Naive thymus-derived CD4-positive, alpha-beta T cell (primary cell): Measurements from ENCODE around the gene HAUS7. TPM values are rescaled to one million over a fixed set of nuclear protein-coding genes. Genes with fewer than 3 reads are reported as not detected.

Experiments used
- ATAC-seq: fragments of 150-1000 bp; cut with Tn5 transposase; 2 replicates; pipeline ENCODE4 v1.10.0; 2021; ENCODE audit warnings: mild to moderate bottlenecking, moderate library complexity
- CTCF ChIA-PET: fragments of 350-600 bp; sonication (Branson Sonifier 250); formaldehyde crosslinking; loops from one replicate; lab custom pipeline; 2021; ENCODE audit warnings: antibody characterized with exemption; lab: Charles Lee
- POLR2A ChIA-PET: fragments of 350-600 bp; sonication (Branson Sonifier 250); formaldehyde crosslinking; loops from one replicate; lab custom pipeline; 2021; ENCODE audit warnings: antibody characterized with exemption, inconsistent platforms; lab: Charles Lee
- DNase-seq, 9 donors: peaks; one replicate each; pipeline versions ENCODE4 v3.0.0 to v3.0.0-alpha.2; 2020 to 2022; ENCODE audit warnings: mixed read lengths in 1 of 9
- H3K27ac ChIP-seq: one replicate; pipeline ENCODE4 v1.7.0; 2013; ENCODE audit warnings: mild to moderate bottlenecking, low read depth, low read length, moderate library complexity
- H3K27me3 ChIP-seq, 2 donors: one replicate each; pipeline ENCODE4 v1.7.0; 2013; ENCODE audit warnings: low read length in 2 of 2, mild to moderate bottlenecking in 2 of 2, moderate library complexity in 2 of 2; ENCODE audit not compliant: control insufficient read depth in 2 of 2, insufficient read depth in 2 of 2
- H3K36me3 ChIP-seq, 3 experiments: 1 replicate in 2 of 3; 2 replicates in 1 of 3; pipeline ENCODE4 v1.7.0; 2013; ENCODE audit warnings: low read length in 3 of 3, mild to moderate bottlenecking in 3 of 3, moderate library complexity in 1 of 3; ENCODE audit not compliant: insufficient read depth in 3 of 3, control insufficient read depth in 2 of 3
- H3K4me1 ChIP-seq, 2 donors: one replicate each; pipeline ENCODE4 v1.7.0; 2013; ENCODE audit warnings: low read length in 2 of 2, mild to moderate bottlenecking in 2 of 2, moderate library complexity in 1 of 2; ENCODE audit not compliant: control insufficient read depth in 2 of 2, insufficient read depth in 2 of 2
- H3K4me3 ChIP-seq: 2 replicates; pipeline ENCODE4 v1.7.0; 2013; ENCODE audit warnings: mild to moderate bottlenecking, low read length
- H3K9me3 ChIP-seq, 3 experiments: 1 replicate in 2 of 3; 2 replicates in 1 of 3; pipeline ENCODE4 v1.7.0; 2013; ENCODE audit warnings: low read length in 3 of 3; ENCODE audit not compliant: control insufficient read depth in 2 of 3
- H3K27ac Mint-ChIP-seq, 9 donors: one replicate each; pipeline ENCODE4 v1.8.0; 2020 to 2022; ENCODE audit warnings: mixed read lengths in 9 of 9, mild to moderate bottlenecking in 8 of 9, moderate library complexity in 5 of 9, inconsistent platforms in 2 of 9
- H3K27me3 Mint-ChIP-seq, 5 donors: one replicate each; pipeline ENCODE4 v1.8.0; 2021 to 2022; ENCODE audit warnings: mixed read lengths in 5 of 5, mild to moderate bottlenecking in 1 of 5
- H3K36me3 Mint-ChIP-seq, 5 donors: one replicate each; pipeline ENCODE4 v1.8.0; 2020 to 2022; ENCODE audit warnings: mixed read lengths in 5 of 5, mild to moderate bottlenecking in 3 of 5, inconsistent platforms in 1 of 5
- H3K4me1 Mint-ChIP-seq, 7 donors: one replicate each; pipeline ENCODE4 v1.8.0; 2020 to 2022; ENCODE audit warnings: mixed read lengths in 7 of 7, mild to moderate bottlenecking in 3 of 7, inconsistent platforms in 1 of 7
- H3K4me3 Mint-ChIP-seq, 10 donors: one replicate each; pipeline ENCODE4 v1.8.0; 2020 to 2022; ENCODE audit warnings: mild to moderate bottlenecking in 10 of 10, mixed read lengths in 10 of 10, moderate library complexity in 6 of 10, inconsistent platforms in 2 of 10
- H3K9me3 Mint-ChIP-seq, 11 donors: one replicate each; pipeline ENCODE4 v1.8.0; 2020 to 2022; ENCODE audit warnings: mixed read lengths in 11 of 11, mild to moderate bottlenecking in 4 of 11, inconsistent platforms in 1 of 11, moderate library complexity in 1 of 11
- intact Hi-C, 2 donors: fragments of 100-400 bp; cut with micrococcal nuclease; formaldehyde crosslinking; loops; one replicate each; pipeline ENCODE4 v1.15.1; 2023
- polyA plus RNA-seq, 2 donors: library from polyadenylated mRNA; unstranded; fragments of 300-500 nt; fragmentation: Illumina TruSeq; gene quantifications; one replicate each; pipeline ENCODE4 v1.2.3, GENCODE V29; 2021
- total RNA-seq, 6 experiments: library from RNA in 5 of 6; stranded (reverse) in 5 of 6; gene quantifications; 1 replicate in 5 of 6; 2 replicates in 1 of 6; pipeline ENCODE4 v1.2.3 and lab custom pipeline; 2021 to 2026

HAUS7 gene
- total and polyA plus RNA-seq, 7 experiments from 2014 or later = 20.7 to 44.8 (median 28.4) TPM

GRCh38 chrX:153515435-153515834 is 45.1 kb upstream of the HAUS7 start:
- intact Hi-C loops = no loop called here
- no peak overlapping the region for H3K27ac Mint-ChIP-seq
- no peaks in the 10 kb centered on the region for H3K36me3 Mint-ChIP-seq
- ChIA-PET POLR2A (no interaction called here), CTCF (no interaction called here)
- peaks cover 0 to 11% (median 4%) of the 10 kb centered on the region in 7 donors for H3K4me1 Mint-ChIP-seq
- no peak overlapping the region for H3K4me3 ChIP-seq
- peaks cover 10 to 29% (median 12%) of the 10 kb centered on the region in 5 donors for H3K27me3 Mint-ChIP-seq
- no peaks in the 10 kb centered on the region for H3K27me3 ChIP-seq
- H3K4me3 Mint-ChIP-seq = peak overlapping the region in 1 of 10 donors; percentile 54
- H3K4me1 ChIP-seq = no peaks in the 10 kb centered on the region
- H3K27ac ChIP-seq = no peak overlapping the region
- H3K9me3 ChIP-seq = no peaks in the 10 kb centered on the region
- no peak for DNase-seq
- H3K36me3 ChIP-seq = no peaks in the 10 kb centered on the region
- ATAC-seq = no peak
- H3K9me3 Mint-ChIP-seq = peaks cover 0 to 2% (median 0%) of the 10 kb centered on the region in 11 donors

GRCh38 chrX:153514259-153514658 is 43.9 kb upstream of the HAUS7 start:
- ATAC-seq (no peak), DNase-seq (no peak)
- H3K36me3 ChIP-seq = no peaks in the 10 kb centered on the region
- Mint-ChIP-seq H3K27me3 (peaks cover 7 to 23% (median 8%) of the 10 kb centered on the region in 5 donors), H3K4me3 (no peak overlapping the region), H3K36me3 (no peaks in the 10 kb centered on the region), H3K4me1 (peaks cover 0 to 11% (median 4%) of the 10 kb centered on the region in 7 donors), H3K27ac (no peak overlapping the region), H3K9me3 (peaks cover 0 to 2% (median 0%) of the 10 kb centered on the region in 11 donors)
- H3K27ac ChIP-seq = no peak overlapping the region
- ChIA-PET CTCF (no interaction called here), POLR2A (no interaction called here)
- intact Hi-C loops = no loop called here
- no peaks in the 10 kb centered on the region for H3K27me3 ChIP-seq
- no peak overlapping the region for H3K4me3 ChIP-seq
- H3K4me1 ChIP-seq = no peaks in the 10 kb centered on the region
- no peaks in the 10 kb centered on the region for H3K9me3 ChIP-seq

GRCh38 chrX:153513265-153513664 is 42.9 kb upstream of the HAUS7 start:
- Histone ChIP-seq H3K27me3 (no peaks in the 10 kb centered on the region), H3K4me3 (no peak overlapping the region), H3K9me3 (no peaks in the 10 kb centered on the region), H3K4me1 (no peaks in the 10 kb centered on the region), H3K27ac (no peak overlapping the region), H3K36me3 (no peaks in the 10 kb centered on the region)
- intact Hi-C loops = no loop called here
- Mint-ChIP-seq H3K4me1 (peaks cover 0 to 7% (median 4%) of the 10 kb centered on the region in 7 donors), H3K27ac (no peak overlapping the region), H3K9me3 (peaks cover 0 to 2% (median 0%) of the 10 kb centered on the region in 11 donors), H3K27me3 (peaks cover 3 to 13% (median 8%) of the 10 kb centered on the region in 5 donors), H3K36me3 (no peaks in the 10 kb centered on the region), H3K4me3 (no peak overlapping the region)
- ChIA-PET CTCF (no interaction called here), POLR2A (no interaction called here)
- ATAC-seq = no peak
- DNase-seq = no peak

- Mint-ChIP-seq H3K4me1 (peaks cover 0 to 7% (median 5%) of the 10 kb centered on the region in 7 donors), H3K9me3 (peaks cover 0 to 2% (median 0%) of the 10 kb centered on the region in 11 donors), H3K4me3 (no peak overlapping the region), H3K27me3 (peaks cover 3 to 12% (median 8%) of the 10 kb centered on the region in 5 donors), H3K27ac (no peak overlapping the region), H3K36me3 (no peaks in the 10 kb centered on the region)
- Histone ChIP-seq H3K4me1 (no peaks in the 10 kb centered on the region), H3K27me3 (no peaks in the 10 kb centered on the region), H3K27ac (no peak overlapping the region), H3K4me3 (no peak overlapping the region), H3K36me3 (no peaks in the 10 kb centered on the region), H3K9me3 (no peaks in the 10 kb centered on the region)
- no peak for ATAC-seq
- no peak for DNase-seq
- CTCF ChIA-PET = no interaction called here
- intact Hi-C loops = no loop called here
- POLR2A ChIA-PET = no interaction called here
These were observed 42.1 kb upstream of the HAUS7 start for GRCh38 chrX:153512501-153512893.

GRCh38 chrX:153511784-153512500 is 41.6 kb upstream of the HAUS7 start:
- Histone ChIP-seq H3K9me3 (no peaks in the 10 kb centered on the region), H3K27ac (no peak overlapping the region), H3K36me3 (no peaks in the 10 kb centered on the region), H3K4me3 (no peak overlapping the region), H3K27me3 (no peaks in the 10 kb centered on the region), H3K4me1 (peaks cover 0 to 4% of the 10 kb centered on the region in 2 donors)
- ChIA-PET POLR2A (no interaction called here), CTCF (no interaction called here)
- Mint-ChIP-seq H3K27ac (no peak overlapping the region), H3K36me3 (no peaks in the 10 kb centered on the region), H3K4me3 (no peak overlapping the region), H3K27me3 (peaks cover 3 to 10% (median 8%) of the 10 kb centered on the region in 5 donors), H3K9me3 (peaks cover 0 to 2% (median 0%) of the 10 kb centered on the region in 11 donors), H3K4me1 (peaks cover 0 to 7% (median 5%) of the 10 kb centered on the region in 7 donors)
- intact Hi-C loops = no loop called here
- DNase-seq (no peak), ATAC-seq (no peak)

GRCh38 chrX:153510383-153510782 is 40.0 kb upstream of the HAUS7 start:
- no peak for DNase-seq
- ATAC-seq = no peak
- Mint-ChIP-seq H3K36me3 (no peaks in the 10 kb centered on the region), H3K4me3 (no peak overlapping the region), H3K27ac (peak overlapping the region in 1 of 9 donors; percentile 33), H3K4me1 (peaks cover 0 to 6% (median 0%) of the 10 kb centered on the region in 7 donors), H3K27me3 (no peaks in the 10 kb centered on the region), H3K9me3 (no peaks in the 10 kb centered on the region)
- H3K27ac ChIP-seq = no peak overlapping the region
- H3K4me3 ChIP-seq = no peak overlapping the region
- no peaks in the 10 kb centered on the region for H3K27me3 ChIP-seq
- H3K4me1 ChIP-seq = peaks cover 0 to 4% of the 10 kb centered on the region in 2 donors
- no peaks in the 10 kb centered on the region for H3K36me3 ChIP-seq
- ChIA-PET CTCF (interaction anchor here (0.5 to 0.7 kb wide), 2 partner anchors 120 to 550 kb away, joined by 3 read pairs; no protein-coding TSS in a partner anchor), POLR2A (no interaction called here)
- intact Hi-C loops = no loop called here
- no peaks in the 10 kb centered on the region for H3K9me3 ChIP-seq

GRCh38 chrX:153509592-153509991 is 39.2 kb upstream of the HAUS7 start:
- Histone ChIP-seq H3K9me3 (no peaks in the 10 kb centered on the region), H3K27me3 (no peaks in the 10 kb centered on the region), H3K36me3 (no peaks in the 10 kb centered on the region), H3K27ac (no peak overlapping the region), H3K4me3 (no peak overlapping the region), H3K4me1 (peaks cover 0 to 4% of the 10 kb centered on the region in 2 donors)
- no peak for ATAC-seq
- no peaks in the 10 kb centered on the region for H3K9me3 Mint-ChIP-seq
- no peak overlapping the region for H3K4me3 Mint-ChIP-seq
- CTCF ChIA-PET = interaction anchor here (0.7 to 1.0 kb wide), 2 partner anchors 49 to 120 kb away, joined by 3 to 6 read pairs; no protein-coding TSS in a partner anchor
- POLR2A ChIA-PET = no interaction called here
- intact Hi-C loops = no loop called here
- H3K27me3 Mint-ChIP-seq = no peaks in the 10 kb centered on the region
- H3K27ac Mint-ChIP-seq = no peak overlapping the region
- H3K36me3 Mint-ChIP-seq = no peaks in the 10 kb centered on the region
- peaks cover 0 to 6% (median 0%) of the 10 kb centered on the region in 7 donors for H3K4me1 Mint-ChIP-seq
- no peak for DNase-seq
